Mesenchymal stem cell (in vitro differentiated cells and primary cell): ENCODE data around the gene SURF6.
"Not testable (repeated sequence)": the region's sequence is repeated elsewhere in the genome, so short reads cannot be mapped to it uniquely, and the experiment has no call there.

Source experiments
- DNase-seq: peaks from one replicate; pipeline ENCODE4 v3.0.0-alpha.2; 2013
- H2AFZ ChIP-seq: one replicate; pipeline ENCODE4 v1.6.1; 2013; ENCODE audit warnings: low read depth, mild to moderate bottlenecking, control low read depth, inconsistent platforms, low read length, moderate library complexity
- H2AK5ac ChIP-seq: 2 replicates; pipeline ENCODE4 v1.6.1; 2013; ENCODE audit warnings: low read length, moderate library complexity, mild to moderate bottlenecking, inconsistent platforms; ENCODE audit not compliant: severe bottlenecking
- H2BK120ac ChIP-seq: one replicate; pipeline ENCODE4 v1.6.1; 2013; ENCODE audit warnings: low read depth, mild to moderate bottlenecking, inconsistent platforms, low read length, moderate library complexity
- H2BK12ac ChIP-seq, 2 experiments: one replicate each; pipeline ENCODE4 v1.6.1; 2013; ENCODE audit warnings: inconsistent platforms in 2 of 2, low read length in 2 of 2, mild to moderate bottlenecking in 2 of 2, moderate library complexity in 2 of 2, control low read depth in 1 of 2
- H2BK15ac ChIP-seq: one replicate; pipeline ENCODE4 v1.6.1; 2013; ENCODE audit warnings: mild to moderate bottlenecking, low read depth, inconsistent platforms; ENCODE audit not compliant: poor library complexity, severe bottlenecking
- H2BK5ac ChIP-seq: 2 replicates; pipeline ENCODE4 v1.6.1; 2013; ENCODE audit warnings: low read depth, mild to moderate bottlenecking, low read length, control low read depth, inconsistent platforms; ENCODE audit not compliant: poor library complexity, severe bottlenecking
- H3K14ac ChIP-seq, 2 experiments: one replicate each; pipeline ENCODE4 v1.6.1; 2013; ENCODE audit warnings: inconsistent platforms in 2 of 2, low read length in 2 of 2, control low read depth in 1 of 2, mild to moderate bottlenecking in 1 of 2, moderate library complexity in 1 of 2
- H3K18ac ChIP-seq, 2 experiments: one replicate each; pipeline ENCODE4 v1.6.1; 2013; ENCODE audit warnings: inconsistent platforms in 2 of 2, low read length in 2 of 2, control low read depth in 1 of 2, low read depth in 1 of 2, mild to moderate bottlenecking in 1 of 2
- H3K23ac ChIP-seq, 2 experiments: one replicate each; pipeline ENCODE4 v1.6.1; 2013; ENCODE audit warnings: inconsistent platforms in 2 of 2, low read length in 2 of 2, mild to moderate bottlenecking in 2 of 2, moderate library complexity in 2 of 2, control low read depth in 1 of 2
- H3K27ac ChIP-seq: 2 replicates; pipeline ENCODE4 v1.5.1; 2013; ENCODE audit warnings: mild to moderate bottlenecking, moderate library complexity, low read length, control low read depth, inconsistent platforms; ENCODE audit not compliant: poor library complexity, severe bottlenecking
- H3K27me3 ChIP-seq, 2 experiments: 2 replicates each; pipeline versions ENCODE4 v1.6.1 to v1.7.0; 2013; ENCODE audit warnings: low read length in 2 of 2, mild to moderate bottlenecking in 2 of 2, moderate library complexity in 2 of 2, control low read depth in 1 of 2, inconsistent platforms in 1 of 2; ENCODE audit not compliant: control insufficient read depth in 1 of 2, insufficient read depth in 1 of 2
- H3K36me3 ChIP-seq, 2 experiments: 2 replicates each; pipeline versions ENCODE4 v1.6.1 to v1.7.0; 2013; ENCODE audit warnings: low read length in 2 of 2, control low read depth in 1 of 2, inconsistent platforms in 1 of 2, low read depth in 1 of 2, mild to moderate bottlenecking in 1 of 2; ENCODE audit not compliant: insufficient read depth in 2 of 2, control insufficient read depth in 1 of 2
- H3K4ac ChIP-seq, 2 experiments: one replicate each; pipeline ENCODE4 v1.6.1; 2013; ENCODE audit warnings: inconsistent platforms in 2 of 2, low read length in 2 of 2, mild to moderate bottlenecking in 2 of 2, moderate library complexity in 2 of 2, control low read depth in 1 of 2, low read depth in 1 of 2
- H3K4me1 ChIP-seq: 2 replicates; pipeline ENCODE4 v1.6.1; 2013; ENCODE audit warnings: low read depth, low read length, control low read depth; ENCODE audit not compliant: control insufficient read depth, insufficient read depth
- H3K4me2 ChIP-seq: 2 replicates; pipeline ENCODE4 v1.6.1; 2013; ENCODE audit warnings: low read length, mild to moderate bottlenecking, inconsistent platforms; ENCODE audit not compliant: poor library complexity, severe bottlenecking
- H3K4me3 ChIP-seq, 2 experiments: 2 replicates each; pipeline versions ENCODE4 v1.5.1 to v1.7.0; 2013; ENCODE audit warnings: low read length in 2 of 2, mild to moderate bottlenecking in 2 of 2, control low read depth in 1 of 2, low read depth in 1 of 2; ENCODE audit not compliant: insufficient read depth in 1 of 2
- H3K79me1 ChIP-seq: replicated peaks from 2 replicates; pipeline ENCODE4 v1.6.1; 2013; ENCODE audit warnings: mild to moderate bottlenecking, control low read depth, low read length, inconsistent platforms; ENCODE audit not compliant: poor library complexity, severe bottlenecking
- H3K9ac ChIP-seq: 2 replicates; pipeline ENCODE4 v1.7.0; 2013; ENCODE audit warnings: mild to moderate bottlenecking, low read length, moderate library complexity
- H3K9me3 ChIP-seq: 2 replicates; pipeline ENCODE4 v1.7.0; 2013; ENCODE audit warnings: mild to moderate bottlenecking, low read length; ENCODE audit not compliant: control insufficient read depth
- H4K8ac ChIP-seq: one replicate; pipeline ENCODE4 v1.6.1; 2013; ENCODE audit warnings: inconsistent platforms, mild to moderate bottlenecking, low read length, moderate library complexity
- H4K91ac ChIP-seq: one replicate; pipeline ENCODE4 v1.6.1; 2013; ENCODE audit warnings: mild to moderate bottlenecking, low read length, inconsistent platforms
- WGBS: methylation state at CpG from one replicate; pipeline ENCODE4 v1.1.7; 2013; ENCODE audit warnings: mixed read lengths; 5-methylcytosine and 5-hydroxymethylcytosine counted together

The SURF6 gene

DNA sequence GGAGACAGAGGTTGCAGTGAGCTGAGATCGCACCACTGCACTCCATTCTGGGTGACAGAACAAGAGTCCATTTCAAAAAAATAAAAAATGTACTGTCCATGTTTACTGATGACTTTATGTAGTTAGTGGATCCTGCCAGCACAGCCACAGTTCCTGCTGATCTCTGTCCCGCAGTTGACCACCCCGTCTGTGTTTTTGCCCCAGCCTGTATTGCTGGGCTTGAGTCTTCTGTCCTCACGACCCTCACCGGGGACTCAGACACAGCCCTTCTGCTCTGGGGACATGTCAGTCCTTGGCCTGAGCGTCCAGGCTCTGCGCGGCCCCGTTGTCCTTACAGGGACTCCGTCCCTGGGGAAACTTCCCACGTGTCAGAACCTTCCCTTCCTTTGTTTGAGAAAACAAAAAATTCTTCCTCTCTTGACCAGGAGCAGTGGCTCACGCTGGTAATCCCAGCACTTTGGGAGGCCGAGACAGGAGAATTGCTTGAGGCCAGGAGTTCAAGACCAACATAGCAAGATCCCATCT lies 14.5 kb downstream of the SURF6 start:
- Histone ChIP-seq H4K91ac (no peak overlapping the region), H2AFZ (no peak overlapping the region), H2BK120ac (no peak overlapping the region), H3K23ac (no peak overlapping the region), H3K9me3 (peaks cover 4% of the 10 kb centered on the region), H2BK15ac (no peak overlapping the region), H3K36me3 (peaks cover 0 to 2% of the 10 kb centered on the region in 2 experiments), H3K4me1 (no peaks in the 10 kb centered on the region), H2BK5ac (no peak overlapping the region), H3K27me3 (peaks cover 8 to 19% of the 10 kb centered on the region in 2 experiments), H3K27ac (no peak overlapping the region), H3K9ac (no peak overlapping the region), H3K14ac (no peak overlapping the region), H3K79me1 (no peaks in the 10 kb centered on the region), H3K4me3 (no peak overlapping the region), H3K18ac (no peak overlapping the region), H3K4me2 (no peak overlapping the region), H2AK5ac (no peak overlapping the region), H3K4ac (no peak overlapping the region), H4K8ac (no peak overlapping the region), H2BK12ac (no peak overlapping the region)
- 91% methylated on average over 12 of the region's 13 CpGs for WGBS
- DNase-seq, result no peak

DNA sequence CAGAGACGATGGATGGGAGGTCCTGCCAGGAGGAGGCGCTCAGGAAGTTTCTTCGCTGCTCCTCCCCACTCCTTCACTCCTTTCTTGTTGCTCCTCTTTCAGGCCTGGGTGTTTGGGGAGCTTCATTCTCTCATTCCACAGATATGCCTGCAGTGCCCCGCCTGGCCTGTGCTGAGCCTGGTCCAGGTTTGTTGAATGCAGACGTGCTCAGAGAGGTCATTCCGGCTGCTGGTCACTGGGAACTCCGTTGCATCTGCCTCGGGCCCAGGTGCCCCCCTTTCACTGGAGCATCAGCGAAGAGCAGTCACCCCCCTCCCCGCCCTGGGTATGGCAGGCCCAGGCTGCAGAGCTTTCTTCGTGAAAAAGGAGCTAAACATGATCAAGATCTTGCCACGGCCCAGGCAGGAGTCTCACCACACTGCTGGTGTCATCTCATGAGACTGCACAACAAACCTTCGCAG lies 15.5 kb downstream of the SURF6 start:
- Histone ChIP-seq H3K27me3 (peaks cover 8 to 19% of the 10 kb centered on the region in 2 experiments), H3K14ac (no peak overlapping the region), H3K4me1 (no peaks in the 10 kb centered on the region), H2AK5ac (no peak overlapping the region), H3K4me3 (peak overlapping the region in 1 of 2 experiments; percentile 15), H3K4me2 (no peak overlapping the region), H4K91ac (no peak overlapping the region), H3K79me1 (no peaks in the 10 kb centered on the region), H3K27ac (no peak overlapping the region), H3K9me3 (peaks cover 4% of the 10 kb centered on the region), H3K18ac (no peak overlapping the region), H2BK12ac (no peak overlapping the region), H3K4ac (no peak overlapping the region), H2BK5ac (no peak overlapping the region), H4K8ac (no peak overlapping the region), H3K23ac (no peak overlapping the region), H2AFZ (no peak overlapping the region), H2BK15ac (no peak overlapping the region), H3K36me3 (peaks cover 0 to 2% of the 10 kb centered on the region in 2 experiments), H3K9ac (no peak overlapping the region), H2BK120ac (no peak overlapping the region)
- WGBS, result 81% methylated on average over 13 of the region's 13 CpGs
- no peak for DNase-seq

DNA sequence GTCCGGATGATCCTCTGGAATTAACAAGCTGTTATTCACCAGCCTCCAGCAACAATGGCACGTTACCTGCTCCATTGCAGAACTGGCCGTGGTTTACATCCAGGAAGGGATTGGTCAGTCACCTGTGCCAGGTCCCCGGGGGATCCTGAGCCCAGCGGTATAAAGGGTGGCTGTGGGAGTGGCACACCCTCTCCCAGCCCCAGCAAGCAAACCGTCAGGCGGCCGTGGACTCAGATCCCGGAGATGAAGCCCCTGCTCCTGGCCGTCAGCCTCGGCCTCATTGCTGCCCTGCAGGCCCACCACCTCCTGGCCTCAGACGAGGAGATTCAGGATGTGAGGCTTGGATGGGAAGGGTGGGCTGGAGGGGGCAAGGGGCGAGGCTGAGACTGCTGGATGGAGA lies 18.4 kb downstream of the SURF6 start:
- not testable (repeated sequence) for H3K9me3 ChIP-seq, H2BK120ac ChIP-seq, H2BK12ac ChIP-seq, H3K4me1 ChIP-seq, H3K27ac ChIP-seq, H4K8ac ChIP-seq, H3K4me3 ChIP-seq, H3K79me1 ChIP-seq, H2AFZ ChIP-seq, H3K9ac ChIP-seq, H2AK5ac ChIP-seq, H2BK5ac ChIP-seq, H2BK15ac ChIP-seq, H3K23ac ChIP-seq, H3K14ac ChIP-seq, DNase-seq, H3K36me3 ChIP-seq, H3K18ac ChIP-seq, H3K4ac ChIP-seq, H3K4me2 ChIP-seq, H4K91ac ChIP-seq
- peaks cover 0 to 15% of the 10 kb centered on the region in 2 experiments for H3K27me3 ChIP-seq
- 94% methylated on average over 4 of the region's 13 CpGs for WGBS

GRCh38 chr9:133315997-133316396 lies 20.0 kb downstream of the SURF6 start:
- no peak overlapping the region for H2BK5ac ChIP-seq
- H3K9me3 ChIP-seq, result no peaks in the 10 kb centered on the region
- no peaks in the 10 kb centered on the region for H3K36me3 ChIP-seq
- peaks cover 0 to 8% of the 10 kb centered on the region in 2 experiments for H3K27me3 ChIP-seq
- H4K91ac ChIP-seq, result no peak overlapping the region
- no peak overlapping the region for H3K27ac ChIP-seq
- H2AFZ ChIP-seq, result no peak overlapping the region
- H4K8ac ChIP-seq, result no peak overlapping the region
- no peaks in the 10 kb centered on the region for H3K4me1 ChIP-seq
- WGBS, result 61% methylated on average over 2 of the region's 2 CpGs
- H3K79me1 ChIP-seq, result no peaks in the 10 kb centered on the region
- no peak overlapping the region for H3K14ac ChIP-seq
- no peak overlapping the region for H3K23ac ChIP-seq
- no peak overlapping the region for H3K4me2 ChIP-seq
- no peak overlapping the region for H3K9ac ChIP-seq
- H3K4me3 ChIP-seq, result no peak overlapping the region
- H2AK5ac ChIP-seq, result no peak overlapping the region
- no peak for DNase-seq
- no peak overlapping the region for H2BK15ac ChIP-seq
- H2BK120ac ChIP-seq, result no peak overlapping the region
- no peak overlapping the region for H3K18ac ChIP-seq
- no peak overlapping the region for H3K4ac ChIP-seq
- no peak overlapping the region for H2BK12ac ChIP-seq
